NCI-H1105 (cell line): Measurements from ENCODE around the gene TNFRSF8.
"Not testable (repeated sequence)": the region's sequence is repeated elsewhere in the genome, so short reads cannot be mapped to it uniquely, and the experiment has no call there.

Experiments
- DNase-seq: peaks from one replicate; lab custom pipeline; 2025; lab: John Stamatoyannopoulos, UW

TNFRSF8 gene

GRCh38 chr1:12038356-12039163 lies 24.5 kb upstream of the TNFRSF8 start:
- no peak for DNase-seq

- DNase-seq: no peak
These were observed 24.0 kb upstream of the TNFRSF8 start for GRCh38 chr1:12039164-12039525.

- DNase-seq: not testable (repeated sequence)
These were observed 23.2 kb upstream of the TNFRSF8 start for GRCh38 chr1:12039824-12040456.

GRCh38 chr1:12040457-12041051 lies 22.5 kb upstream of the TNFRSF8 start:
- DNase-seq: no peak

GRCh38 chr1:12044187-12044877 lies 18.8 kb upstream of the TNFRSF8 start:
- not testable (repeated sequence) for DNase-seq

- DNase-seq: no peak
These were observed 16.4 kb upstream of the TNFRSF8 start for GRCh38 chr1:12046749-12047119.

- no peak for DNase-seq
These were observed 15.8 kb upstream of the TNFRSF8 start for GRCh38 chr1:12047120-12047876.

GRCh38 chr1:12048372-12048771 lies 14.7 kb upstream of the TNFRSF8 start:
- no peak for DNase-seq

GRCh38 chr1:12049616-12050015 lies 13.5 kb upstream of the TNFRSF8 start:
- no peak for DNase-seq

GRCh38 chr1:12051361-12051760 lies 11.7 kb upstream of the TNFRSF8 start:
- no peak for DNase-seq

- no peak for DNase-seq
These were observed 11.0 kb upstream of the TNFRSF8 start for GRCh38 chr1:12052008-12052573.

GRCh38 chr1:12052997-12053686 lies 10.0 kb upstream of the TNFRSF8 start:
- DNase-seq: no peak

- DNase-seq: no peak
These were observed 9.2 kb upstream of the TNFRSF8 start for GRCh38 chr1:12053752-12054548.

- no peak for DNase-seq
These were observed 7.8 kb upstream of the TNFRSF8 start for GRCh38 chr1:12055259-12055658.

- no peak for DNase-seq
These were observed 6.7 kb upstream of the TNFRSF8 start for GRCh38 chr1:12056331-12056841.

- DNase-seq: no peak
These were observed 5.7 kb upstream of the TNFRSF8 start for GRCh38 chr1:12057382-12057781.

GRCh38 chr1:12057940-12058687 lies 5.0 kb upstream of the TNFRSF8 start:
- DNase-seq: no peak

GRCh38 chr1:12059226-12059625 lies 3.9 kb upstream of the TNFRSF8 start:
- no peak for DNase-seq
